HG03175 (cell line): Measurements from ENCODE around the gene HCAR2.
"Not testable (repeated sequence)": the region's sequence is repeated elsewhere in the genome, so short reads cannot be mapped to it uniquely, and the experiment has no call there.

Experiments used
- ATAC-seq: cut with Tn5 transposase; IDR thresholded peaks from one replicate; pipeline ENCODE4 v1.9.1; 2021; ENCODE audit warnings: mild to moderate bottlenecking, moderate library complexity; ENCODE audit not compliant: unreplicated experiment

Gene HCAR2

DNA sequence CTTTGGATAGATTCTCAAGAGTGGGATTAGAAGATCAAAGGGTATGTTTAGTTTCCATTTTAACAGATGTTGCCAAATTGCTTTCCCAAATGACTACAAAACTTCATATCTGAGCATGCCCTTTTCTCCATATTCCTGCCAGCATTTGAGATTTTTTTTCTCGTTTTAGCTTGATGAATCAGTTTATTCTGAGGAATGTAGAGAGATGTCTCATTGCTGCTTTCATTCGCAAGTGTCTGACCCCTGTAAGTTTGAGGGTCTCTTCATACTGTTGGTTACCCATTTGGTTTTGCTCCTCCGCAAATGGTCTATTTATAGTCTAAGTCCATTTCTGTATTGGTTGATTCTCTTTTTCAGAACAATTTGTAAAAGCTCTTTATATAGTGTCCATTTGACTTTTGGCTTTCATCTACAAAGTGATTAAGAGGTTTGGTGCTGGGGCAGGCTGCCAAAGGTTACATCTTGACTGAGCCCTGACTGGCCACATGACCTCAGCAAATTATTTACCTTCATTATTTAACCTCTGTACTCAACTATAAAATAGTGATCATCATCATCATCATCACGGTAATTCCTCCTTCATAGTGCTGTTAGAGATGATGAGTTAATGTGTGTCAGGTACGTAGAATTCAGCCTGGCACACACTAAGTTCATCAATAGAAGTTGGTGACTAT is 33.6 kb downstream of the HCAR2 start:
- no peak for ATAC-seq

GRCh38 chr12:122668268-122668667 is 34.9 kb downstream of the HCAR2 start:
- no peak for ATAC-seq

DNA sequence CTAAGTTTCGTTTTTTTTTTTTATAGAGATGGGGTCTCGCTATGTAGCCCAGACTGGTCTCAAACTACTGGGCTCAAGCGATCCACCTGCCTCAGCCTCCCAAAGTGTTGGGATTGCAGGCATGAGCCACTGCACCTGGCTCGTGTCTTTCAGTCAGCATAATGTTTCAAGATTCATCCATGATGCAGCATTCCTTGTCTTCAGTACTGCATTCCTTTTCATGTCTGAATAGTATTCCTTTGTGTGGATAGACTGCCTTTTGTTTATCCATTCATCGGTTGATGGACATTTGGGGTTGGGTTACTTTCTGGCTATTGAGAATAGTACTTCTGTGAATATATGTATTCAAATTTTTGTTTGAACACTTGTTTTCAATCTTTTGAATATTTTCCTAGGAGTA is 37.4 kb downstream of the HCAR2 start:
- no peak for ATAC-seq

GRCh38 chr12:122665349-122665748 is 37.8 kb downstream of the HCAR2 start:
- no peak for ATAC-seq

GRCh38 chr12:122661938-122662337 is 41.2 kb downstream of the HCAR2 start:
- ATAC-seq, result no peak

GRCh38 chr12:122661246-122661645 is 41.9 kb downstream of the HCAR2 start:
- no peak for ATAC-seq

DNA sequence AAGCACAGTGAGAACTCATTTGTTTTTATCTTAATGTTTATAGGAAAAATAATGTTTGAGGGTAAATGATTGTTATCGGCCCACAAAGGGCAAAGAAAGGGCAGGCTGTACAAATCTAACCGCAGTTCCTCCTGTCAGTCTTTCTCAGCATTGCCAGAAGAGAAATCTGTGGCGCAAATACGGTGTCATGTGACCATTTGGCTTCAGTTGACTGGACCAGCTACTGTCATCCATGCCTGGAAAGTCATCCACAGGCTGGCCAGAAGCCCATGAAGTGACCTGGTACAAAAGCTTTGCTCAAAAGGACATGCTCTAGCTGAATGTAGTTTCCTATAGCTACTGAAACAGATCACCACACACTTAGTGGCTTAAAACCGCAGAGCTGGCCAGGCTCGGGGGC is 43.6 kb downstream of the HCAR2 start:
- ATAC-seq, result no peak

DNA sequence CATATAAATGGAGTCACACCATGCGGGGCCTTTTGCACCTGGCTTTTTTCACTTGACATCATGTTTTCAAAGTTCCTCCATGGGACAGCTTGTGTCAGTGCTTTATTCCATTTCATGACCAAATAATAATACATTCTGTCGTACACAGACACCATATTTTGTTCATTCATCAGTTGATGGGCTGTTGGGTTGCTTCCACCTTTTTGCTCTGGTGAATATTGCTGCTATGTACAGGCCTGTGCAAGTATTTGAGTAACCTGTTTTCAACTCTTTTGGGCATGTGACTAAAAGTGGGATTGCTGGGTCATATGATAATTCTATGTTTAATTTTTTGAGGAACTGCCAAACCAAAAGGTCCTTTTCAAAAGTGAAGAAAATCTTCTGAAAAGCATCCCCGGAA is 46.9 kb downstream of the HCAR2 start:
- no peak for ATAC-seq

DNA sequence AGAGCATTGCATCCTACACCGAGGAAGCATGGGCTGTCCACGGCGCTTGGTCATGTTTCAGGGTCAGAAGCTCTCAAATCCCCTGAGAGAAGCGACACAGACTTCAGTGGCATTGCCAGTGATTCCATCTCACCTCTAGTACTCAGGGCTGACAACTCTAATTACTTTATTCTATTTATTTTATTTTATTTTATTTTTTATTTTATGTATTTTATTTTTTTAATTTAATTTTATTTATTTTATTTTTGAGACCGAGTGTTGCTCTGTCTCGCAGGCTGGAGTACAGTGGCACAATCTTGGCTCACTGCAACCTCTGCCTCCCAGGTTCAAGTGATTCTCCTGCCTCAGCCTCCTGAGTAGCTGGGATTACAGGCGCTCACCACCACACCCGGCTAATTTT is 49.9 kb downstream of the HCAR2 start:
- not testable (repeated sequence) for ATAC-seq

DNA sequence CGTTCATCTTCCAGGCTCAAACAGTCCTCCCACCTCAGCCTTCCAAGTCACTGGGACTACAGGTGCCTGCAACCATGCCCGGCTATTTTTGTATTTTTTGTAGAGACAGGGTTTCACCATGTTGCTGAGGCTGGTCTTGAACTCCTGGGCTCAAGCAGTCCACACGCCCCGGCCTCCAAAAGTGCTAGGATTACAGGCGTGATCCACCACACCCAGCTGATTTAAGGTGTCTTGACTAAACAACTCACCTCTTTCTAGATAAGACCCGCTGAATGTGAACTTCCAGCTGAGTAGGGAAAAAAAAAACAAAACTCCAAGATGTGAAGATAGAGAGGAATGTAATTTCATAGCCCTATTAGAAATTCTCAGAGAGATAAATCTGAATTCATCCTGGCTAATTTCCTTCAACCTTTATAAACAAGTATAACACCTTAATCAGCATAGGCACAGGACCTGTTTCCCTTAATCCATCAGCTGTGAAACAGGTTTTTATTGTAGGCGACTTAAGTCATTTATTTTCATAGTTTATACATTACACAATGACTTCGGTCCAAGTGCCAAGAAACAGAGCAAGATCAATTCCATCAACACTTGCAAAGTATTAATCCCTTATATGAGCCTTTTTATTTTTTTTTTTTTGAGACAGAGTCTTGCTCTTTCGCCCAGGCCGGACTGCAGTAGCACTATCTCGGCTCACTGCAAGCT is 51.5 kb downstream of the HCAR2 start:
- no peak for ATAC-seq
